GM18909 (cell line): Measurements from ENCODE around the gene LCORL.
A peak's percentile ranks its signal among the peaks of the same experiment; 100 is the strongest.

ENCODE experiments used
- ATAC-seq: cut with Tn5 transposase; IDR thresholded peaks from one replicate; pipeline ENCODE4 v1.9.1; 2021; ENCODE audit warnings: mild to moderate bottlenecking; ENCODE audit not compliant: unreplicated experiment, poor library complexity

LCORL gene

GRCh38 chr4:17941731-17942130 is 79.8 kb downstream of the LCORL start:
- ATAC-seq: no peak

DNA sequence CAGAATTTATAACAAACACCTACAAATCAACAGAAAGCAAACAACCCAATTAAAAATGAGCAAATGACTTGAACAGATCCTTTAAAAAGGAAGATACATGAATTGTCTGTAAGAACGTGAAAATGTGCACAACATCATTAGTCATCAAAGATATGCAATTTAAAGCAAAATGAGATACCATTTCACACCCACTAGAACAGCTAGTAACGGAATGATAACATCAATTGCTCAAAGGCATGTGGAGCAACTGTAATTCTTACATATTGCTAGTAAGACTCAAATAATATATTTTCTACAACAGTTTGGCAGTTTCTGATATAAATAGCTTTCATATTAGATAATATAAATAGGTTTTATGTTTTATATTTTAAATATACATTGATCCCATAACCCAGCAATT is 82.5 kb downstream of the LCORL start:
- no peak for ATAC-seq

- ATAC-seq: no peak
Measured at GRCh38 chr4:17934286-17934685, 87.3 kb downstream of the LCORL start.

- no peak for ATAC-seq
Measured at GRCh38 chr4:17933126-17933525, 88.4 kb downstream of the LCORL start.

- ATAC-seq: no peak
Measured at GRCh38 chr4:17932041-17932440, 89.5 kb downstream of the LCORL start.

GRCh38 chr4:17930256-17930655 is 91.3 kb downstream of the LCORL start:
- ATAC-seq: no peak

DNA sequence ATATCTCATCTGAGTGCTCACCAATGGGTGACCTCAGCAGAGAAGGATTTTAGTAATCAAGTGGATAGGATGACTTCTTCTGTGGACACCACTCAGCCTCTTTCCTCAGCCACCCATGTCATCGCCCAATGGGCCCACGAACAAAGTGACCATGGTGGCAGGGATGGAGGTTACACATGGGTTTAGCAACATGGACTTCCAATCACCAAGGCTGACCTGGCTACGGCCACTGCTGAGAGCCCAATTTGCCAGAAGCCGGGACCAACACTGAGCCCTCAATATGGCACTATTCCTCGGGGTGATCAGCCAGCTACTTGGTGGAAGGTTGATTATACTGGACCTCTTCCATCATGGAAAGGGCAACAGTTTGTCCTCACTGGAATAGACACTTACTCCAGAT is 97.4 kb downstream of the LCORL start:
- ATAC-seq: no peak

GRCh38 chr4:17921451-17921850 is 100.1 kb downstream of the LCORL start:
- ATAC-seq: no peak

- ATAC-seq: no peak
Measured at GRCh38 chr4:17920681-17921080, 100.9 kb downstream of the LCORL start.

- no peak for ATAC-seq
Measured at GRCh38 chr4:17915439-17915838, 106.1 kb downstream of the LCORL start.

- no peak for ATAC-seq
Measured at GRCh38 chr4:17912011-17912410, 109.5 kb downstream of the LCORL start.

- no peak for ATAC-seq
Measured at GRCh38 chr4:17911608-17912007, 109.9 kb downstream of the LCORL start.

DNA sequence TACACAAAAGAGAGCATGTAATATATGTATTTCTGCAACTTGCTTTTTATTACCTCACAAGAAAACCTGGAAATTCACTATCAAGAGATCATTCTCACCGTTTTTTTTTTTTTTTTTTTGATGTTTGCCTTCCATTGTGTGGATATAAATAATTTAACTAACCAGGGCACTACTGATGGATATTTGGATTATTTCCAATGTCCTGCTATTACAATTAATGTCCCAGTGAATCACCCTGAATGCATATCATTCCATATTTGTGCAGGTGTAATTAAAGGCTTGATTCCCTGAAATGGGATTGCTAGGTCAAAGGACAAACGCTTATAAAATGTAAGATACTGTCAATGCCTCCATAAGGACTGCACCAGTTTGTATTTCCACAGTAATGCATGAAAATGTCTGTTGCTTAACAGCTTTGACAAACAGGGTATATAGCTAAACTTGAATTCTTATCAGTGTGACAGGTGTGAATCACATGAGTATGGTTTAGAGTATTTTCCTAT is 123.0 kb downstream of the LCORL start:
- ATAC-seq: no peak

GRCh38 chr4:17895481-17895880 is 126.1 kb downstream of the LCORL start:
- no peak for ATAC-seq

GRCh38 chr4:17894421-17894820 is 127.1 kb downstream of the LCORL start:
- ATAC-seq: no peak

GRCh38 chr4:17889692-17890091 is 131.9 kb downstream of the LCORL start:
- ATAC-seq: no peak

DNA sequence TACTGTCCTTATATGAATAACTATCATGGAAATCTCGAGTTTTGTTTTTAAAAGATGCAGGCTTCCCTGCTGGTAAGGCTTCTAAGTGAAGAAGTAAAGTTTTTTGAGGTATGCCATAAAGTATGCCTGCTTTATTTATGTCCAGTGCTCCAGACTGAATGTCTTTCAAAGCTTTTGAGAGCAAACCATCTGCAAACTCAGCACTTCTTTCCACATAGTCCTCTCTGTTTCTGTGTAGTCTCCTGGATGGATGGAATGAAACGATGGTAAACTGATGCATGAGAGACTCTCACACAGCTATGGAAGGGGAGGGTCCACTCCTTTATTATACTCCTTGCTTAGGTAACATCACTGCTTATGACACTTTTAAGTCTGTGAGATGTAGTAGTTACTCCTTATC is 137.0 kb downstream of the LCORL start:
- ATAC-seq: no peak

- no peak for ATAC-seq
Measured at GRCh38 chr4:17884063-17884462, 137.5 kb downstream of the LCORL start.

DNA sequence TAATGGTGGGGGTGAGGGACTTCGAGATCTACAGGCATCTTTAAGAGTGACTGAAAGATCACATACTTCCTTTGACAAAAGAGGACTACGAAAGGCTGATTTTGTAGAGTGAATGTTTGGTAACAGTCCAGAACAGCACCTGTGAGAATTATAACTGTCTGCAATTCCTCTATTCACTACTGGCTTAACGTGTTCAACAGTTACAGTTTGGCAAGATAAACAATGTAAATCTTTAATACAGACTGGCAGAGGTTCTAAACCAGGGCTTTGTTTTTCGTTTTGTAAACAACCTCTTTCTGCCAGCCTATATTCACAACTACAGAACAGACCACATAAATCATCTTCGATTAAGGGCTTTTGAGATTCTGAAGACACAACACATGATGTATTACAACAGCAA is 143.9 kb downstream of the LCORL start:
- ATAC-seq: no peak

GRCh38 chr4:17876943-17877342 is 144.6 kb downstream of the LCORL start:
- no peak for ATAC-seq

- ATAC-seq: peak; percentile 97
Measured at GRCh38 chr4:17875402-17876070, 146.0 kb downstream of the LCORL start.

GRCh38 chr4:17869327-17869726 is 152.2 kb downstream of the LCORL start:
- no peak for ATAC-seq

GRCh38 chr4:17867276-17867675 is 154.3 kb downstream of the LCORL start:
- no peak for ATAC-seq
